Muscle layer of colon (tissue), 2 donors: Measurements from ENCODE around the gene SEMA4D.

ENCODE experiments used
- H3K27ac ChIP-seq: one replicate; pipeline ENCODE4 v1.7.0; 2013; ENCODE audit warnings: low read depth, mild to moderate bottlenecking, low read length, moderate library complexity
- H3K27me3 ChIP-seq, 2 donors: one replicate each; pipeline ENCODE4 v1.7.0; 2013; ENCODE audit warnings: low read length in 2 of 2, mild to moderate bottlenecking in 2 of 2; ENCODE audit not compliant: insufficient read depth in 2 of 2, control insufficient read depth in 1 of 2
- H3K36me3 ChIP-seq: one replicate; pipeline ENCODE4 v1.7.0; 2013; ENCODE audit warnings: mild to moderate bottlenecking, low read length; ENCODE audit not compliant: insufficient read depth
- H3K4me1 ChIP-seq: one replicate; pipeline ENCODE4 v1.7.0; 2013; ENCODE audit warnings: mild to moderate bottlenecking, low read length; ENCODE audit not compliant: insufficient read depth
- H3K4me3 ChIP-seq, 2 donors: one replicate each; pipeline ENCODE4 v1.7.0; 2013; ENCODE audit warnings: low read length in 2 of 2, low read depth in 1 of 2, mild to moderate bottlenecking in 1 of 2, moderate library complexity in 1 of 2
- H3K9ac ChIP-seq: one replicate; pipeline ENCODE4 v1.7.0; 2013; ENCODE audit warnings: low read length
- H3K9me3 ChIP-seq: one replicate; pipeline ENCODE4 v1.7.0; 2013; ENCODE audit warnings: mild to moderate bottlenecking, low read length
- donor health status: abdominal sarcoma.
- donor health status: Adenocarcinoma of cecum.

SEMA4D gene

DNA sequence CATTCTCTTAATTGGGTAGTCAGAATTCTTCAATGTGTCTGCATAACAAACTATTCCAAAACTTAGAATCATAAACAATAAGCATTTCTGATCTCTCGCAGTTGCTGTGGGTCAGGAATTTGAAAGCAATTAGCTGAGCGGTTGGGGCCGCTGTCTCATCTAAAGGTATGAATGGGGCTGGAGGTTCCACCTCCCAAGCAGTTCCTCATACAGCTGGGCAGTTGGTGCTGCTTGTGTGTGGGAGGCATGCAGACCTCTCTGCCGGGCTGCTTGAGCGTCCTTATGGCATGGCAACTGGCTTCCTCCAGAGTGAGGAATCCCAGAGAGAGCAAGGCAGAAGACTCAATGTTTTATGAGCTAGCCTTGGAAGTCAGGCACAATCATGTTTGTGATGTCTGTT, 30.2 kb upstream of the SEMA4D start:
- Histone ChIP-seq H3K4me1 (no peaks in the 10 kb centered on the region), H3K36me3 (no peaks in the 10 kb centered on the region), H3K9me3 (no peaks in the 10 kb centered on the region), H3K9ac (no peak overlapping the region), H3K27ac (no peak overlapping the region), H3K27me3 (no peaks in the 10 kb centered on the region), H3K4me3 (no peak overlapping the region)

DNA sequence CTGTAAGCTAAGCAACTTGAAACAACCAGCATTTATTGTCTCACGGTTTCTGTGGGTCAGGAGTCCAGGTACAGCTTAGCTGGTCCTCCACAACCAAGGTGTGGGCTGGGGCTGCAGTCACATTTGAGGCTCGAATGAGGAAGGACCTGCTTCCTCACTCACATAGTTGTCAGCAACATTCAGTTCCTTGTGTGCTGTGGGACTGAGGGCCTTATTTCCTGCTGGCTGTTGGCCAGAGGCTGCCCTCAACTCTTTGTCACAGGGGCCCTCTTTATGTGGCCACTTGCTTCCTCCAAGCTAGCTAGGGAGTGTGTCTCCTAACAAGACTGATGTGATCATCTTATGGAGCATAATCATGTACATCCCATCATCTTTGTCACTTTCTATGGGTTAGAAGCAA, 29.2 kb upstream of the SEMA4D start:
- no peak overlapping the region for H3K9ac ChIP-seq
- H3K9me3 ChIP-seq, result no peaks in the 10 kb centered on the region
- H3K27me3 ChIP-seq, result no peaks in the 10 kb centered on the region
- no peak overlapping the region for H3K4me3 ChIP-seq
- no peaks in the 10 kb centered on the region for H3K36me3 ChIP-seq
- peaks cover 5% of the 10 kb centered on the region for H3K4me1 ChIP-seq
- H3K27ac ChIP-seq, result no peak overlapping the region

DNA sequence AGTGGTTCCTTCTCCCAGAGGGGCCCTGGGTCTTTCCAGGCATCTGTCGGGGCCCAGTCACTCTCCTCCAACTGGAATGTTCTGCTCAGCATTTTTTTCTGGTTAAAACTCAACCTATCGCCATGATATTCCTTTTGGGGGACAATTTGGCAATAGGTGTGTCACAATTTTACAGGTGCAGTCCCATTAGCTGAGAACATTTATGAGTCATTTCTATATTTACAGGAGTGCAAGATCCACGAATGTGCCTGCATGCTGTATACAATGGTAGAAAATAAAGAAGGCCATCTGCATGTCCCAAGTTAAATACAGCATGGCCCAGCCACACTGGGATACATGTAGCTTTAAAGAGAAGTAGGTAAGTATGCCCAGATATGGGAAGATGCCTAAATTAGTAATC, 28.8 kb upstream of the SEMA4D start:
- Histone ChIP-seq H3K4me3 (no peak overlapping the region), H3K27me3 (no peaks in the 10 kb centered on the region), H3K9me3 (no peaks in the 10 kb centered on the region), H3K36me3 (no peaks in the 10 kb centered on the region), H3K4me1 (peaks cover 5% of the 10 kb centered on the region), H3K9ac (no peak overlapping the region), H3K27ac (no peak overlapping the region)

DNA sequence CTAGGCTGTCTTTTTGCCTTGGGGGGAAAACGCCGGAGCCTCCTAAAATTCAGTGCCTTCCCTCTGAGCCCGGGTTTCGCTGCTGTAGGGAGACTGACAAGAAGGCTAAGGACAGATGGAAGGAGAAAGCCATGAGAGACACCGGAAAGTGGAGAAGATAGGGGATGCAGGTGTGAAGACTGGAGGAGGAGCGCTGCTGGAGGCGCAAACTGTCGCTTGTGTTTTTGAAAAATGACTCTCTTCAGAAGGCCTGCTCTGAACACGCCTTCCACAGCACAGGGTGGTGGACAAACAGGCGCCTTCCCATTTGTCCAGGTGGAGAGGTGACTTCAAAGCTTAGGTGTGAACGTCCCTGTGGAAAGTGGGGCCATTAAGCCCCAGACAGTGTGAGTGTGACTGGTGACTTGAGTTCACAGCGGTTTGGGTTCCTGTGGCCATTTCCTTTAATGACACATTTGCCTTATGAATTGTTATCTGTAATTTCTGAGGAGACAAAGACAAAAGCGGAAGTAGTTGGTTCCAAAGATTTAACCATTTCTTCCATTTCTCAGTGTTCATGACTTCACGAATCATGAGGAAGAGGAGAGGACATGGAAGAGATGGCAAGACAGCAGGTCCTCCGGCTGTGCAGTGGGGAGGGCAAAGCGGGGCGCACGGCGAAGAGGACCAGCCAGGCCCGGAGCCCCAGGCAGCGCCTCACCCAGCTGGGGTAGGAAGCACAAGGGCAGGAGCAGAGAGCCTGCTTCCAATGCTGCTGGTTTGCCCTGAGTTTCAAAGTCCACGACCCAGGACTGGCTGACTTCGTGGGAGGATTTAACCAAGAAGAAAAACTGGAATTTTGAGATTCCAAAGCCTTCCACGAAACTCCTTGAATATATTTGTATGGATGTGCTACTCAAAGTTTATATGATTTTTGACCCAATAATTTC, 27.8 kb upstream of the SEMA4D start:
- Histone ChIP-seq H3K9me3 (no peaks in the 10 kb centered on the region), H3K36me3 (no peaks in the 10 kb centered on the region), H3K27me3 (no peaks in the 10 kb centered on the region), H3K4me1 (peaks cover 5% of the 10 kb centered on the region), H3K4me3 (no peak overlapping the region), H3K9ac (no peak overlapping the region), H3K27ac (no peak overlapping the region)

DNA sequence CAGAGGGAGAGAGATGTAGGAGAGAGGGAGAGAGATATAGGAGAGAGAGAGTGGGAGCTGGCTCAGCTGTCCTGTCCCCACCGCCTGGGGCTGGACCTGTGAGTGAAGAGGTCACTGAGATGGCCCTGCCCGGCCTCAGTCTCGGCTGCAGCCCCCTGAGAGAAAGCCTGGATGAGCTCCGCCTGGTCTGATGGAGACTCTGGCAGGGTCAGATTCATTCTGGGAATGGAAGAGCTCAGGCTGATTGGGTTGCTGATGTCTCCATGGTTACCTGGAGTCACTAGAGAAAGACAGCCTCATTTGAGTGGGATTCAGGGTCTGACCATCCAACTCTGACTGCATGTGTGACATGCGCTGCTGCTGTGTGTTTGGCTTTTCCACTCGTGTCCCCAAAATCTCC, 27.1 kb upstream of the SEMA4D start:
- Histone ChIP-seq H3K27ac (no peak overlapping the region), H3K36me3 (no peaks in the 10 kb centered on the region), H3K4me1 (peaks cover 5% of the 10 kb centered on the region)

DNA sequence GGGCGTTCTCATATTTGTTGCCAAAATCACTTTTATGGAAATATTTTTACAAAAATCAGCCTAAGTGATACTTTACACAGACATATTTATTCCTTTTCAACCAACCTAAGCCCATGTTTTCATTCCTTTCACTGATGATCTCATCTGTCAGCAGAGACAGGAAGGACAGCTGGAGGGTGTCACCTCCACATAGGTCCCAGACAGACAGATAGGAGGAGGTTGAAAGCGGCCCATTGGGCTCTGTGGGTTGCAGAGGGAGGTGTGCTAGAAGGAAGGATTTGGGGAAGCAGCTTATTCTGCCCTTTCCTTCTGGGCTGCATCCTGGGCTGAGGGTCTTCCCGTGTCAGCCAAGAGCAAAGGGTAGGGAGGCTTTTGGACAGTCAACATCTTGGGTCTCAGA, 26.0 kb upstream of the SEMA4D start:
- Histone ChIP-seq H3K27ac (no peak overlapping the region), H3K27me3 (no peaks in the 10 kb centered on the region), H3K9ac (no peak overlapping the region), H3K4me1 (peaks cover 5% of the 10 kb centered on the region), H3K4me3 (no peak overlapping the region), H3K9me3 (no peaks in the 10 kb centered on the region), H3K36me3 (no peaks in the 10 kb centered on the region)

More for the DNA sequence above, 27.1 kb upstream of the SEMA4D start:
- Histone ChIP-seq H3K27me3 (no peaks in the 10 kb centered on the region), H3K9me3 (no peaks in the 10 kb centered on the region), H3K4me3 (no peak overlapping the region), H3K9ac (no peak overlapping the region)

DNA sequence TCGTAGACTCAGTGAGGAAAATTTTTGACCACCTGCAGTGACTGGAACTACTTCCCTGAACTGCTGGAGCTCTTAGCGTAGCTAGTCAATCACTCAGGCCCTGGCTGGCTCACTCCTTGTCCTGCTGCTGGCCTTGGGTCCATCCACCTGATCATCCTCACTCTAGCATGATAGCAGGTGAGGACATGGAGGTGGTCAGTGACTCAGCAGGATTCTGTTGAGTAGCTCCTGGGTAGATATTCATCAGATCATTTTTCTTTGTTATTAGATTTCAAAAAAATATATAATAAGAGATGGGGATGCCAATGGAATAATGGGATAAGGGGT, 25.0 kb upstream of the SEMA4D start:
- Histone ChIP-seq H3K36me3 (no peaks in the 10 kb centered on the region), H3K27ac (no peak overlapping the region), H3K9ac (no peak overlapping the region), H3K4me3 (no peak overlapping the region), H3K4me1 (peaks cover 5% of the 10 kb centered on the region), H3K27me3 (no peaks in the 10 kb centered on the region), H3K9me3 (no peaks in the 10 kb centered on the region)

DNA sequence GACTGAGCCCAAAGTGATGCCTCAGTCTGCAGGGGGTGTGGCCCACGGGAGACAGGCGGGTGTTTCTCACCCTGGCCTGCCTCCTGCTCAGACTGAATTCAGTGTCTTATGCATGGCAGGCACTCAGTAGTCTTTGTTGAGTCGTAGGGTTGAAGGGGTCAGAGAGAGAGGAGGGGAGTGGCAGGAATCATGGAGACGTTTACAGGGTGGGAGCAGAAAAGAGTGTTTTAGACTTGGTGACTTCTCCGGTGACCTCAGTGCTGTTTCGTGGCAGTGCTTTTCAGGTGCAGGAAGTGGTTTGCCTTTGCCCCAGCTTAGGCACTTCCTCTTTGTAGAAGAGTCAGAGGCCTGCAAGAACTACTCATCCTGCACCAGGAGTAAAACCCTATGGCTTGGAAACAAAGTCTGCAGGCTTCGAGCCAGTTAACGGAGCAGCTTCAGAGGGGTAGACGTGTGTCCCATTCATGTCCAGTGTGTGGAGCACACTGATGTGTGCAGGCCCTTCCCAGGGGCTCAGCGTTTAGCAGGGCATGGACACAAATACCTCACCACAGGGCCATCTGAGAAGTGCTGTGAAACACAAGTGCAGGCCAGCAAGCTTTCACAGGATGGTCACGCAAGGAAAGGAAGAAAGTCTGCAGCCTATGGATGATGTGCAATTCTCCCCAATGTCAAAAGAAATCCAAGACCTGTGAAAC, 24.5 kb upstream of the SEMA4D start:
- H3K4me1 ChIP-seq, result peaks cover 5% of the 10 kb centered on the region
- H3K27ac ChIP-seq, result no peak overlapping the region
- H3K27me3 ChIP-seq, result no peaks in the 10 kb centered on the region
- H3K9ac ChIP-seq, result no peak overlapping the region
- no peak overlapping the region for H3K4me3 ChIP-seq
- no peaks in the 10 kb centered on the region for H3K36me3 ChIP-seq
- H3K9me3 ChIP-seq, result no peaks in the 10 kb centered on the region

DNA sequence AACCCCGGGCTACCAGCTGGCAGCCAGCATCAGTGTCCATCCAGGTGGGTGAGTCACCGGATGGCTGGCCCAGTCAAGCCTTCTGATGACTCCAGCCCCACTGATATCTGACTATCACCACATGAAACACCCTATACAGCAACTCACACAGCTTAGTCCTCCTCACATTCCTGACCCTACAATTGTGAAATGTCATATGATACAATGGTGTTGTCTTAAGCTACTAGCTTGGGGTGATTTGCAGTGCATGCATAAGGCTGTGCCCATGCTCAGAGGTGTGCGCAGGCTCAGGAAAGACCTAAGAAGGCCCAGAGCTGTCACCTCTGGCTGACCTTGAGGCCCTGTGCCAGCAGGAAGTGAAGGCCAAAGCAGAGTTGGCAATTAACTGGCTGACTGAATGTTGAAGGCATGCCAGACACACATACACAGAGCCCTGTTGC, 21.5 kb upstream of the SEMA4D start:
- H3K9ac ChIP-seq, result no peak overlapping the region
- H3K4me1 ChIP-seq, result peaks cover 5% of the 10 kb centered on the region
- H3K36me3 ChIP-seq, result no peaks in the 10 kb centered on the region
- H3K4me3 ChIP-seq, result no peak overlapping the region
- no peaks in the 10 kb centered on the region for H3K9me3 ChIP-seq
- H3K27ac ChIP-seq, result no peak overlapping the region
- no peaks in the 10 kb centered on the region for H3K27me3 ChIP-seq

DNA sequence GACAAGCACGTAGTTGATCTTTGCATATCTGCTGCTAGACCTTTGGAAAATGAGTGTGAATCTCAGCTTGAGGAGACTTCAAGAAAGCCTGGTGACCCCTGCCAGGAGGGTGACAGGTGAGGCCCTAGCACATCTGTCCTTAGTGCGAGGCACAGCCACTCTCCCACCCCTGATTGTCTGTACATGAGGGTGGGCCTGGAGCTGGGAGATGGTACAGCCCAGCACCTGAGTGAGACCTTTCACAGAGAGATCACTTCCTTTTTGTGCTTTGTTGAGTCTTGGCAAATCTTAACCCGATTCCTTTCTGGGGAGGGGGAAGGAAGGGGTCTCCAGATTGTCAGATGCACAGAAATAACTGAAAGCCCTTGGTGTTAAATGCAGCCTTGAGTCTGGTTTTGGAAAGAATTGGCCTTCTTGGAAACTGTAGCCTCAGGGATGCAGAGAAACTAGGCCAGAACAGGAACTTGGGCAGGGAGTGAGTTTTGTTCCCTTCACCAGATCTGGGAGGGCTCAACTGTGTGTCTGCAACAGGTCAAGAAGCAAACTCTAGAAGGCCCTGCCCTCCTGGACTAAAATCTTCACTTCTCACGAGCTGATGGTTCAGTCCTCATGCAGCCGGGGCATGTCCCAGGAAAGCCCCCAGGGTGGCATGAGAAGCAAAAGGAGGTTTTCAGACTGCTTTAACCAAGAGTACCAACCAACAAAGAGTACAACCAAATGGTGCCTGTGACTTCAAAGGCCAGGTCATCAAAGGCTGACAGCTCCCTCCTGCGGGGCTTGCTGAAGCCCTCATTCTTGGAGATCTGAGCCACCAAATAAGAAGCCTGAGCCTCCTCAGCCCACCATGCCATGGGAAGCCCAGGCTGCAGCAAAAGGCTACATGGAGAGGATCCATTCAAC, 20.8 kb upstream of the SEMA4D start:
- H3K4me3 ChIP-seq, result no peak overlapping the region
- H3K27ac ChIP-seq, result no peak overlapping the region
- no peaks in the 10 kb centered on the region for H3K36me3 ChIP-seq
- no peaks in the 10 kb centered on the region for H3K27me3 ChIP-seq
- peaks cover 5% of the 10 kb centered on the region for H3K4me1 ChIP-seq
- H3K9me3 ChIP-seq, result no peaks in the 10 kb centered on the region
- no peak overlapping the region for H3K9ac ChIP-seq

DNA sequence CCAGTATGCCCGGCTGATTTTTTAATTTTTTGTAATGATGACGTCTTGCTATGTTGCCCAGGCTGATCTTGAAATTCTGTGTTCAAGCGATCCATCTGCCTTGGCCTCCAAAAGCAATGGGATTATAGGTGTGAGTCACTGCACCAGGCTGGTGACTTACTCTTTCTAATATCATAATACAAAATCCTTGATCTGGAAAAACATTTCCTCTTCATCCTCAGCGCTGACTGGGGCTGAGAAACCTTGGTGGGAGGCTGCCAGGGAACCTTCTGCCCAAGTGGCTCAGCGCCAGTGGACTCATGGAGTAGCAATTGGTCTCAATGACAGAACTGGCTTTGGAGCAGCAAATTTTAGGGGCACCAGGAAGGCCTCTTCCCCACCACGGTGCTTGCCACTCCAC, 17.5 kb upstream of the SEMA4D start:
- no peaks in the 10 kb centered on the region for H3K27me3 ChIP-seq
- H3K27ac ChIP-seq, result no peak overlapping the region
- H3K4me1 ChIP-seq, result no peaks in the 10 kb centered on the region
- no peak overlapping the region for H3K9ac ChIP-seq
- H3K9me3 ChIP-seq, result no peaks in the 10 kb centered on the region
- no peak overlapping the region for H3K4me3 ChIP-seq
- no peaks in the 10 kb centered on the region for H3K36me3 ChIP-seq
